Neural progenitor cell (in vitro differentiated cells): ENCODE results near the gene NPTXR. TPM values are rescaled to one million over a fixed set of nuclear protein-coding genes. Genes with fewer than 3 reads are reported as not detected.

Experiments
- DNase-seq: peaks from one replicate; pipeline ENCODE4 v3.0.0-alpha.2; 2016; ENCODE audit warnings: low spot score
- H2AFZ ChIP-seq: fragments of 200-600 bp; sonication (generic); replicated peaks from 2 replicates; pipeline ENCODE4 v1.6.1; 2016; ENCODE audit warnings: antibody characterized with exemption
- H3F3A ChIP-seq: fragments of 200-600 bp; sonication (generic); 2 replicates; pipeline ENCODE4 v1.6.1; 2016; ENCODE audit warnings: antibody characterized with exemption, low read depth
- H3K27ac ChIP-seq: fragments of 200-600 bp; sonication (generic); 2 replicates; pipeline ENCODE4 v1.5.1; 2016; ENCODE audit warnings: mild to moderate bottlenecking
- H3K27me3 ChIP-seq: fragments of 200-600 bp; sonication (generic); 2 replicates; pipeline ENCODE4 v1.6.1; 2016; ENCODE audit warnings: mild to moderate bottlenecking, moderate library complexity
- H3K36me3 ChIP-seq: fragments of 200-600 bp; sonication (generic); 2 replicates; pipeline ENCODE4 v1.5.1; 2016
- H3K4me1 ChIP-seq: fragments of 200-600 bp; sonication (generic); 2 replicates; pipeline ENCODE4 v1.6.1; 2016; ENCODE audit warnings: mixed run types
- H3K4me2 ChIP-seq: fragments of 200-600 bp; sonication (generic); 2 replicates; pipeline ENCODE4 v1.6.1; 2016
- H3K4me3 ChIP-seq: fragments of 200-600 bp; sonication (generic); 2 replicates; pipeline ENCODE4 v1.5.1; 2016
- H3K79me2 ChIP-seq: fragments of 200-600 bp; sonication (generic); 2 replicates; pipeline ENCODE4 v1.6.1; 2016; ENCODE audit warnings: low read depth
- H3K9ac ChIP-seq: fragments of 200-600 bp; sonication (generic); 2 replicates; pipeline ENCODE4 v1.6.1; 2016
- H3K9me3 ChIP-seq: fragments of 200-600 bp; sonication (generic); 2 replicates; pipeline ENCODE4 v1.5.1; 2016; ENCODE audit warnings: low read depth
- H4K20me1 ChIP-seq: fragments of 200-600 bp; sonication (generic); 2 replicates; pipeline ENCODE4 v1.6.1; 2016; ENCODE audit warnings: low read depth
- H3K27ac Mint-ChIP-seq: 3 replicates; pipeline ENCODE4 v1.8.0; 2021; ENCODE audit warnings: mixed read lengths
- H3K27me3 Mint-ChIP-seq: 2 replicates; pipeline ENCODE4 v1.8.0; 2022; ENCODE audit warnings: low read depth, mild to moderate bottlenecking, inconsistent platforms, moderate library complexity, mixed read lengths; ENCODE audit not compliant: insufficient read depth
- H3K36me3 Mint-ChIP-seq: 3 replicates; pipeline ENCODE4 v1.8.0; 2021; ENCODE audit warnings: mixed read lengths
- H3K4me1 Mint-ChIP-seq: 3 replicates; pipeline ENCODE4 v1.8.0; 2021; ENCODE audit warnings: mixed read lengths
- H3K4me3 Mint-ChIP-seq: 3 replicates; pipeline ENCODE4 v1.8.0; 2021; ENCODE audit warnings: mild to moderate bottlenecking, moderate library complexity, mixed read lengths
- H3K9me3 Mint-ChIP-seq: 3 replicates; pipeline ENCODE4 v1.8.0; 2020; ENCODE audit warnings: mixed read lengths
- EZH2 ChIP-seq: fragments of 200-600 bp; sonication (generic); IDR thresholded peaks from 2 replicates; pipeline ENCODE4 v1.6.1; 2017; ENCODE audit warnings: antibody characterized with exemption, mild to moderate bottlenecking, moderate library complexity
- EZH2phosphoT487 ChIP-seq: fragments of 200-600 bp; sonication (generic); IDR thresholded peaks from 2 replicates; pipeline ENCODE4 v1.6.1; 2017; ENCODE audit warnings: antibody characterized with exemption
- total RNA-seq: library from RNA; depleted of rRNA; stranded (reverse); fragments of >200 nt; gene quantifications from 2 replicates; pipeline ENCODE4 v1.2.3, GENCODE V29; 2015; ENCODE audit warnings: low replicate concordance
- TF ChIP-seq, protein P1 (sequence below): fragments of 200-600 bp; sonication (generic); IDR thresholded peaks from 2 replicates; pipeline ENCODE4 v1.5.1; 2017; ENCODE audit warnings: antibody characterized with exemption, mild to moderate bottlenecking

Gene NPTXR
- total RNA-seq, 1 donor from 2014 or later = 0.99 TPM

DNA sequence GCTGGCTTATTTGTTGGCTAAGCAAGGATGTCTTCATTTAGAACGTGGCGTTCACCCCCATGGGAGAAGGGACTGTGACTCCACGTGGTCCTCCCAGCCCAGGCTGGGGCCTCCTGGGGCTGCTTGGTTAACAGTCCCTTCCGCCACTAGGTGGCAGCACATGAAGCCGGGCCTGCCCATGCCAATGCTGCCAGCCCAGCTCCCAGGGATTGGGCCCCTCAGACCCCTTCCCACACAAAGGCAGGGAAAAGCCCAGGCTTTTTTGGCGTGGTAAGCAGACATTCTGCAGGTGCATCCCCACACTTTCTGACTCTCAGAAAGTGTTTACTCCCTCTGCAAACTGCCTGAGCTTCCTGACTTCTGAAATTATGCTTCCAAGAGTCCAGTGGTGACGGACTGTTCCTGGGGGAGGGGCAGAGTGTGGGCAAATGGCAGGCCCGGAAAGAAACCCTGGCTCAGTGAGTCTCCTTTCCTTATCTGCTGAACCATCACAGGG lies 25.1 kb upstream of the NPTXR start:
- Histone ChIP-seq H3K79me2 (peaks cover 34% of the 10 kb centered on the region), H3K36me3 (no peaks in the 10 kb centered on the region), H3K4me1 (peaks cover 24% of the 10 kb centered on the region), H3K27me3 (no peaks in the 10 kb centered on the region), H2AFZ (no peak overlapping the region), H3F3A (peaks cover 14% of the 10 kb centered on the region), H3K4me3 (no peak overlapping the region), H3K4me2 (no peak overlapping the region), H3K9me3 (no peaks in the 10 kb centered on the region), H4K20me1 (peaks cover 71% of the 10 kb centered on the region), H3K9ac (no peak overlapping the region), H3K27ac (no peak overlapping the region)
- Mint-ChIP-seq H3K9me3 (no peaks in the 10 kb centered on the region), H3K27ac (no peak overlapping the region), H3K4me3 (peak overlapping the region; percentile 46), H3K36me3 (peaks cover 3% of the 10 kb centered on the region), H3K4me1 (peaks cover 43% of the 10 kb centered on the region), H3K27me3 (peaks cover 4% of the 10 kb centered on the region)
- TF ChIP-seq, protein P1, sequence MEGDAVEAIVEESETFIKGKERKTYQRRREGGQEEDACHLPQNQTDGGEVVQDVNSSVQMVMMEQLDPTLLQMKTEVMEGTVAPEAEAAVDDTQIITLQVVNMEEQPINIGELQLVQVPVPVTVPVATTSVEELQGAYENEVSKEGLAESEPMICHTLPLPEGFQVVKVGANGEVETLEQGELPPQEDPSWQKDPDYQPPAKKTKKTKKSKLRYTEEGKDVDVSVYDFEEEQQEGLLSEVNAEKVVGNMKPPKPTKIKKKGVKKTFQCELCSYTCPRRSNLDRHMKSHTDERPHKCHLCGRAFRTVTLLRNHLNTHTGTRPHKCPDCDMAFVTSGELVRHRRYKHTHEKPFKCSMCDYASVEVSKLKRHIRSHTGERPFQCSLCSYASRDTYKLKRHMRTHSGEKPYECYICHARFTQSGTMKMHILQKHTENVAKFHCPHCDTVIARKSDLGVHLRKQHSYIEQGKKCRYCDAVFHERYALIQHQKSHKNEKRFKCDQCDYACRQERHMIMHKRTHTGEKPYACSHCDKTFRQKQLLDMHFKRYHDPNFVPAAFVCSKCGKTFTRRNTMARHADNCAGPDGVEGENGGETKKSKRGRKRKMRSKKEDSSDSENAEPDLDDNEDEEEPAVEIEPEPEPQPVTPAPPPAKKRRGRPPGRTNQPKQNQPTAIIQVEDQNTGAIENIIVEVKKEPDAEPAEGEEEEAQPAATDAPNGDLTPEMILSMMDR = peak; percentile 92
- no peak for TF ChIP-seq EZH2
- DNase-seq = peak; percentile 91

DNA sequence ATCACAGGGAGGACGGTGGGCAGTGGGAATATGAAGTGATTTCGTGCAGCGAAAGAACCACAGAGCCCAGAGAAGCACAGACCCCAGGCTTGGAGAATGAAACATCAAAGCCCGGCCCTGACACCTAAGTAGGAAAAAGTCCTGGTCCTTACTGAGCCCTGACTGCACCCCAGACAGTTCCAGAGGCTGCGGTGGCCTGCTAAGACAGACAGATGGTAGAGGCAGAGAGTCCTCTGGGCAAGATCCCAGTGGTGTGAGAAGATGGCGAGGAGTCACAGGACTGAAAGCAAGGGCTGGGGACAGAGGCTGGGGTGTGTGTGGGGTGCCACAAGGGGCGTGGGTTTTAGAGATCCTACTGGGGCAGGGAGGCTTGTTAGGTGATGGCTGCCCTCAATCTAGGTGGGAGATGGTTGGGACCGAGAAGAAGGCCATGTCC lies 24.5 kb upstream of the NPTXR start:
- Histone ChIP-seq H3K4me3 (no peak overlapping the region), H3K9me3 (no peaks in the 10 kb centered on the region), H4K20me1 (peaks cover 77% of the 10 kb centered on the region), H3K4me1 (peaks cover 17% of the 10 kb centered on the region), H3F3A (peaks cover 14% of the 10 kb centered on the region), H3K79me2 (peaks cover 34% of the 10 kb centered on the region), H3K27ac (no peak overlapping the region), H3K4me2 (no peak overlapping the region), H3K36me3 (no peaks in the 10 kb centered on the region), H3K9ac (no peak overlapping the region), H3K27me3 (no peaks in the 10 kb centered on the region), H2AFZ (no peak overlapping the region)
- Mint-ChIP-seq H3K4me1 (peaks cover 37% of the 10 kb centered on the region), H3K36me3 (peaks cover 3% of the 10 kb centered on the region), H3K4me3 (no peak overlapping the region), H3K27me3 (peaks cover 2% of the 10 kb centered on the region), H3K9me3 (no peaks in the 10 kb centered on the region), H3K27ac (no peak overlapping the region)
- no peak for DNase-seq
- TF ChIP-seq, protein P1 = no peak
- TF ChIP-seq EZH2phosphoT487 (no peak), EZH2 (no peak)

DNA sequence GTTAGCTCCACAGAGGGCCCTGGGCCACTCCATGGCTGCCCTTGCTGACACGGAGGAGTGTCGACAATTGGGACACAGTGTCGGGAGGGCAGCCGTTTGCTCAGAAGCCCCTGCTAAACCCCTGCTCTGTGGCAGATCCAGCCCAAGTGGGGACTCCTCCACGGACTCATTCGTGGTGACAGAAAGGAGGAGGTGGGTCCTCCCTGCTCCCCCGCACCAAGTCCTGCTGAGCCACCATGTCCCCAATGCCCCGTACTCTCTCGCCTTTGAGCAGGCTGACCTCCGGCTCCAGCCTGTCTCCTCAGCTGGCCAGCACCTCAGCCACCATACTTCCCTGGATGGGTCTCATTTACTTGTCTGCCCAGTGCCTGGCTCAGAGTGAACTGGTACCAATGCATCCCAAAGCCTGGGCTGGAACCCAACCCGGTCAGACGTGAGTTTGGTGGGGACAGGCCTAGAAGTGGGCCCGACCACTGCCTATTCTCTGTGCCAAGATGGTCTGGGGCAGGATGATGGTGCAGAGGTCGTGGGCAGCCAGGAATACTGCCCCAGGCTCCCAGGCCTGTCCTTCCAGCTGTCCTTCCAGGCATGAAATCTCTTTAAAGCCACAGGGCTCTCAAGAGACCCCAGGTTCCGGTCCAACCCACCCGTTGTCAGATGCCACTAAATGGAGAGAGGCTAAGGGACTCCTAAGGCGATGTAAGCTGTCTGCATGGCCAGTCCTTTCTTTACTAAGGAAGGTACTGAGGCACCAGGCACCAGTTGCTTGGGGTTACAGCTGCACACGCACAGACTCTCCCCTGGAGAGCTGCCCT lies 23.9 kb upstream of the NPTXR start:
- Histone ChIP-seq H4K20me1 (peaks cover 83% of the 10 kb centered on the region), H3K36me3 (no peaks in the 10 kb centered on the region)

More for the DNA sequence above, 23.9 kb upstream of the NPTXR start:
- no peak overlapping the region for H3K4me2 ChIP-seq
- peaks cover 18% of the 10 kb centered on the region for H3F3A ChIP-seq
- H3K27ac Mint-ChIP-seq = no peak overlapping the region
- H3K27me3 Mint-ChIP-seq = peaks cover 6% of the 10 kb centered on the region
- no peak overlapping the region for H3K27ac ChIP-seq
- no peak overlapping the region for H2AFZ ChIP-seq
- peaks cover 37% of the 10 kb centered on the region for H3K4me1 Mint-ChIP-seq
- peaks cover 14% of the 10 kb centered on the region for H3K4me1 ChIP-seq
- H3K9ac ChIP-seq = no peak overlapping the region
- no peaks in the 10 kb centered on the region for H3K27me3 ChIP-seq
- H3K36me3 Mint-ChIP-seq = peaks cover 3% of the 10 kb centered on the region
- H3K9me3 Mint-ChIP-seq = no peaks in the 10 kb centered on the region
- no peak overlapping the region for H3K4me3 Mint-ChIP-seq
- no peaks in the 10 kb centered on the region for H3K9me3 ChIP-seq
- TF ChIP-seq EZH2phosphoT487 (no peak), EZH2 (no peak)
- TF ChIP-seq, protein P1 = no peak
- no peak overlapping the region for H3K4me3 ChIP-seq
- H3K79me2 ChIP-seq = peaks cover 34% of the 10 kb centered on the region
- DNase-seq = no peak
